ENCODE results near the gene SORCS2.
"Not testable (repeated sequence)": the region's sequence is repeated elsewhere in the genome, so short reads cannot be mapped to it uniquely, and the experiment has no call there.

- not testable (repeated sequence) for TF ChIP-seq CTCF (IDR thresholded peaks at IDR 0.05; ENCODE audit: borderline replicate concordance, extremely low read depth, low read length, poor library complexity, severe bottlenecking); EZH2 (IDR thresholded peaks at IDR 0.05; ENCODE audit: borderline replicate concordance, low read depth, low read length, severe bottlenecking)
These were observed 22.8 kb downstream of the SORCS2 start for GRCh38 chr4:7215187-7215586.
